HepG2 (cell line): Measurements from ENCODE around the gene MPI. TPM values are rescaled to one million over a fixed set of nuclear protein-coding genes. Genes with fewer than 3 reads are reported as not detected.
A peak's percentile ranks its signal among the peaks of the same experiment; 100 is the strongest.

ENCODE experiments used
- CBX5 ChIP-seq: sonication (generic); formaldehyde crosslinking; IDR thresholded peaks from 2 replicates; pipeline ENCODE4 v1.4.0; 2020; ENCODE audit warnings: missing genetic modification reagents, borderline replicate concordance
- DMAP1 ChIP-seq: IDR thresholded peaks from 2 replicates; pipeline ENCODE4 v1.6.1; 2016
- GFI1 ChIP-seq: sonication (generic); formaldehyde crosslinking; IDR thresholded peaks from 2 replicates; pipeline ENCODE4 v1.5.0; 2020; ENCODE audit warnings: missing genetic modification reagents, mild to moderate bottlenecking, borderline replicate concordance
- HNRNPUL1 ChIP-seq: fragments of 200-400 bp; formaldehyde crosslinking; IDR thresholded peaks from 2 replicates; pipeline ENCODE4 v1.6.1; 2017; ENCODE audit warnings: low read depth, mild to moderate bottlenecking, low read length, moderate library complexity
- MAX ChIP-seq: IDR thresholded peaks from 2 replicates; pipeline ENCODE4 v1.6.1; 2012; ENCODE audit warnings: inconsistent platforms
- PPARG ChIP-seq: conservative IDR thresholded peaks from 2 replicates; pipeline ENCODE4 v1.6.1; 2016; ENCODE audit warnings: missing biosample characterization, missing genetic modification reagents
- PREB ChIP-seq: sonication (generic); formaldehyde crosslinking; IDR thresholded peaks from 2 replicates; pipeline ENCODE4 v1.4.0; 2020; ENCODE audit warnings: missing genetic modification reagents
- SMYD3 ChIP-seq: sonication (generic); formaldehyde crosslinking; IDR thresholded peaks from 2 replicates; pipeline ENCODE4 v1.8.1; 2023; ENCODE audit warnings: mild to moderate bottlenecking, missing genetic modification reagents
- SNAPC5 ChIP-seq: sonication (generic); formaldehyde crosslinking; IDR thresholded peaks from 2 replicates; pipeline ENCODE4 v1.8.1; 2023; ENCODE audit warnings: mild to moderate bottlenecking, missing genetic modification reagents, borderline replicate concordance
- TARDBP ChIP-seq: sonication (generic); formaldehyde crosslinking; IDR thresholded peaks from 2 replicates; pipeline ENCODE4 v1.8.0; 2022; ENCODE audit warnings: mild to moderate bottlenecking, missing genetic modification reagents
- ZMYM3 ChIP-seq: sonication (generic); formaldehyde crosslinking; IDR thresholded peaks from 2 replicates; pipeline ENCODE4 v1.5.1; 2020; ENCODE audit warnings: mild to moderate bottlenecking, missing genetic modification reagents
- ZNF317 ChIP-seq: sonication (generic); formaldehyde crosslinking; IDR thresholded peaks from 2 replicates; pipeline ENCODE4 v1.5.0; 2020; ENCODE audit warnings: mild to moderate bottlenecking, missing genetic modification reagents
- ZNF501 ChIP-seq: sonication (generic); formaldehyde crosslinking; IDR thresholded peaks from 2 replicates; pipeline ENCODE4 v1.5.1; 2020; ENCODE audit warnings: mild to moderate bottlenecking, moderate library complexity, missing genetic modification reagents
- ZNF605 ChIP-seq: sonication (generic); formaldehyde crosslinking; IDR thresholded peaks from 2 replicates; pipeline ENCODE4 v1.8.0; 2022; ENCODE audit warnings: mild to moderate bottlenecking, missing genetic modification reagents
- ZNF761 ChIP-seq: sonication (generic); formaldehyde crosslinking; conservative IDR thresholded peaks from 2 replicates; pipeline ENCODE4 v1.4.0; 2020; ENCODE audit warnings: mild to moderate bottlenecking, missing genetic modification reagents
- ZNF777 ChIP-seq: sonication (generic); formaldehyde crosslinking; IDR thresholded peaks from 2 replicates; pipeline ENCODE4 v1.4.0; 2020; ENCODE audit warnings: missing genetic modification reagents
- ZNF781 ChIP-seq: sonication (generic); formaldehyde crosslinking; IDR thresholded peaks from 2 replicates; pipeline ENCODE4 v1.5.1; 2020; ENCODE audit warnings: borderline replicate concordance, mild to moderate bottlenecking, missing genetic modification reagents; ENCODE audit errors: not compliant biosample characterization
- polyA plus RNA-seq, 8 experiments: library from polyadenylated mRNA; depleted of rRNA in 3 of 8; stranded (reverse) in 7 of 8; unstranded in 1 of 8; fragments of >200 nt; fragmentation: Illumina TruSeq in 4 of 8; extraction: Trizol in 4 of 8; gene quantifications; 2 replicates each; pipeline versions ENCODE4 v1.2.1 to v1.2.3, GENCODE V29; 2011 to 2016; ENCODE audit warnings: low read depth in 4 of 8, missing spikeins in 1 of 8, mixed read lengths in 1 of 8; ENCODE audit not compliant: insufficient read depth in 1 of 8
- total RNA-seq, 5 experiments: library from RNA; depleted of rRNA; stranded (reverse); fragments of >200 nt; fragmentation: Illumina TruSeq; extraction: Trizol; gene quantifications; 2 replicates each; pipeline ENCODE4 v1.2.3, GENCODE V29; 2016; ENCODE audit warnings: low read depth in 1 of 5
- TF ChIP-seq, protein P1 (sequence below): sonication (generic); formaldehyde crosslinking; IDR thresholded peaks from 2 replicates; pipeline ENCODE4 v1.8.0; 2022; ENCODE audit warnings: missing genetic modification reagents, low read depth, mild to moderate bottlenecking, borderline replicate concordance
- TF ChIP-seq, protein P2 (sequence below): sonication (generic); formaldehyde crosslinking; IDR thresholded peaks from 2 replicates; pipeline ENCODE4 v1.8.0; 2022; ENCODE audit warnings: missing genetic modification reagents, mild to moderate bottlenecking, inconsistent platforms, borderline replicate concordance
- TF ChIP-seq, protein P3 (sequence below): sonication (generic); formaldehyde crosslinking; IDR thresholded peaks from 2 replicates; pipeline ENCODE4 v1.5.1; 2020; ENCODE audit warnings: mild to moderate bottlenecking, missing genetic modification reagents, moderate library complexity
- TF ChIP-seq, protein P4 (sequence below): sonication (generic); formaldehyde crosslinking; IDR thresholded peaks from 2 replicates; pipeline ENCODE4 v1.4.0; 2020; ENCODE audit warnings: missing genetic modification reagents

Gene MPI
- total and polyA plus RNA-seq, 2 of the 13 experiments (the other 11 are each of a cell fraction or from before 2014, with no cell fraction given): 36.9 to 63.5 TPM

- no peak for TF ChIP-seq ZNF605 (CRISPR knock-in tag)
- TF ChIP-seq HNRNPUL1: no peak
- peak; percentile 31 for TF ChIP-seq ZNF781 (CRISPR knock-in tag)
- TF ChIP-seq ZNF777 (CRISPR knock-in tag): no peak
- peak; percentile 85 for TF ChIP-seq SMYD3 (CRISPR knock-in tag)
- TF ChIP-seq TARDBP: no peak
- peak; percentile 70; the same call in 1 of the 2 replicates for TF ChIP-seq MAX
- TF ChIP-seq, protein P1, sequence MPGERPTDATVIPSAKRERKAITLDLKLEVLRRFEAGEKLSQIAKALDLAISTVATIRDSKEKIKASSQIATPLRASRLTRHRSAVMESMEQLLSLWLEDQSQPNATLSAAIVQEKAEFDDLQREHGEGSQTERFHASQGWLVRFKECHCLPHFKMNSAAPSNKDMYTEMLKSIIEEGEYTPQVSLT (CRISPR knock-in tag): no peak
- TF ChIP-seq DMAP1 (CRISPR knock-in tag): no peak
- TF ChIP-seq ZMYM3 (CRISPR knock-in tag): peak; percentile 3; the same call in 1 of the 2 replicates
- no peak for TF ChIP-seq ZNF501 (CRISPR knock-in tag)
- TF ChIP-seq, protein P2, sequence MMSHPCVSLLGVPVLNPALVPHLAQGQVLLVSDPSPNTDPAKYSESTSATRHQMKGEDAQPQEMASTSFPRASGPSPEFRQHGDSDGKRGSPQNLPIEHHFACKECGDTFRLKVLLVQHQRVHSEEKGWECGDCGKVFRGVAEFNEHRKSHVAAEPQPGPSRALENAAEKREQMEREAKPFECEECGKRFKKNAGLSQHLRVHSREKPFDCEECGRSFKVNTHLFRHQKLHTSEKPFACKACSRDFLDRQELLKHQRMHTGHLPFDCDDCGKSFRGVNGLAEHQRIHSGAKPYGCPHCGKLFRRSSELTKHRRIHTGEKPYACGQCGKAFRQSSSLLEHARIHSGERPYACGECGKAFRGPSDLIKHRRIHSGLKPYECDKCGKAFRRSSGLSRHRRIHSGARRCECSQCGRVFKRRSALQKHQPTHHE (CRISPR knock-in tag): 0 out of 2 replicates have a peak, but pooled peaks have one; percentile 8
- no peak for TF ChIP-seq PREB (CRISPR knock-in tag)
- TF ChIP-seq CBX5: no peak
- no peak; the same call in 1 of the 2 replicates for TF ChIP-seq PPARG
- TF ChIP-seq GFI1 (CRISPR knock-in tag): no peak
- TF ChIP-seq, protein P3, sequence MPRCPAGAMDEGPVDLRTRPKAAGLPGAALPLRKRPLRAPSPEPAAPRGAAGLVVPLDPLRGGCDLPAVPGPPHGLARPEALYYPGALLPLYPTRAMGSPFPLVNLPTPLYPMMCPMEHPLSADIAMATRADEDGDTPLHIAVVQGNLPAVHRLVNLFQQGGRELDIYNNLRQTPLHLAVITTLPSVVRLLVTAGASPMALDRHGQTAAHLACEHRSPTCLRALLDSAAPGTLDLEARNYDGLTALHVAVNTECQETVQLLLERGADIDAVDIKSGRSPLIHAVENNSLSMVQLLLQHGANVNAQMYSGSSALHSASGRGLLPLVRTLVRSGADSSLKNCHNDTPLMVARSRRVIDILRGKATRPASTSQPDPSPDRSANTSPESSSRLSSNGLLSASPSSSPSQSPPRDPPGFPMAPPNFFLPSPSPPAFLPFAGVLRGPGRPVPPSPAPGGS (CRISPR knock-in tag): peak; percentile 14; the same call in 1 of the 2 replicates
- TF ChIP-seq SNAPC5: peak; percentile 28; the same call in 1 of the 2 replicates
- TF ChIP-seq, protein P4, sequence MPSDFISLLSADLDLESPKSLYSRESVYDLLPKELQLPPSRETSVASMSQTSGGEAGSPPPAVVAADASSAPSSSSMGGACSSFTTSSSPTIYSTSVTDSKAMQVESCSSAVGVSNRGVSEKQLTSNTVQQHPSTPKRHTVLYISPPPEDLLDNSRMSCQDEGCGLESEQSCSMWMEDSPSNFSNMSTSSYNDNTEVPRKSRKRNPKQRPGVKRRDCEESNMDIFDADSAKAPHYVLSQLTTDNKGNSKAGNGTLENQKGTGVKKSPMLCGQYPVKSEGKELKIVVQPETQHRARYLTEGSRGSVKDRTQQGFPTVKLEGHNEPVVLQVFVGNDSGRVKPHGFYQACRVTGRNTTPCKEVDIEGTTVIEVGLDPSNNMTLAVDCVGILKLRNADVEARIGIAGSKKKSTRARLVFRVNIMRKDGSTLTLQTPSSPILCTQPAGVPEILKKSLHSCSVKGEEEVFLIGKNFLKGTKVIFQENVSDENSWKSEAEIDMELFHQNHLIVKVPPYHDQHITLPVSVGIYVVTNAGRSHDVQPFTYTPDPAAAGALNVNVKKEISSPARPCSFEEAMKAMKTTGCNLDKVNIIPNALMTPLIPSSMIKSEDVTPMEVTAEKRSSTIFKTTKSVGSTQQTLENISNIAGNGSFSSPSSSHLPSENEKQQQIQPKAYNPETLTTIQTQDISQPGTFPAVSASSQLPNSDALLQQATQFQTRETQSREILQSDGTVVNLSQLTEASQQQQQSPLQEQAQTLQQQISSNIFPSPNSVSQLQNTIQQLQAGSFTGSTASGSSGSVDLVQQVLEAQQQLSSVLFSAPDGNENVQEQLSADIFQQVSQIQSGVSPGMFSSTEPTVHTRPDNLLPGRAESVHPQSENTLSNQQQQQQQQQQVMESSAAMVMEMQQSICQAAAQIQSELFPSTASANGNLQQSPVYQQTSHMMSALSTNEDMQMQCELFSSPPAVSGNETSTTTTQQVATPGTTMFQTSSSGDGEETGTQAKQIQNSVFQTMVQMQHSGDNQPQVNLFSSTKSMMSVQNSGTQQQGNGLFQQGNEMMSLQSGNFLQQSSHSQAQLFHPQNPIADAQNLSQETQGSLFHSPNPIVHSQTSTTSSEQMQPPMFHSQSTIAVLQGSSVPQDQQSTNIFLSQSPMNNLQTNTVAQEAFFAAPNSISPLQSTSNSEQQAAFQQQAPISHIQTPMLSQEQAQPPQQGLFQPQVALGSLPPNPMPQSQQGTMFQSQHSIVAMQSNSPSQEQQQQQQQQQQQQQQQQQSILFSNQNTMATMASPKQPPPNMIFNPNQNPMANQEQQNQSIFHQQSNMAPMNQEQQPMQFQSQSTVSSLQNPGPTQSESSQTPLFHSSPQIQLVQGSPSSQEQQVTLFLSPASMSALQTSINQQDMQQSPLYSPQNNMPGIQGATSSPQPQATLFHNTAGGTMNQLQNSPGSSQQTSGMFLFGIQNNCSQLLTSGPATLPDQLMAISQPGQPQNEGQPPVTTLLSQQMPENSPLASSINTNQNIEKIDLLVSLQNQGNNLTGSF: 0 out of 2 replicates have a peak, but pooled peaks have one; percentile 6
- no peak for TF ChIP-seq ZNF761 (CRISPR knock-in tag)
- no peak for TF ChIP-seq ZNF317 (CRISPR knock-in tag)
These were observed 406 bp upstream of the MPI start (continued) for GRCh38 chr15:74889390-74889882.
